ENCODE measurements around the gene MOB1A.

Gene MOB1A

DNA sequence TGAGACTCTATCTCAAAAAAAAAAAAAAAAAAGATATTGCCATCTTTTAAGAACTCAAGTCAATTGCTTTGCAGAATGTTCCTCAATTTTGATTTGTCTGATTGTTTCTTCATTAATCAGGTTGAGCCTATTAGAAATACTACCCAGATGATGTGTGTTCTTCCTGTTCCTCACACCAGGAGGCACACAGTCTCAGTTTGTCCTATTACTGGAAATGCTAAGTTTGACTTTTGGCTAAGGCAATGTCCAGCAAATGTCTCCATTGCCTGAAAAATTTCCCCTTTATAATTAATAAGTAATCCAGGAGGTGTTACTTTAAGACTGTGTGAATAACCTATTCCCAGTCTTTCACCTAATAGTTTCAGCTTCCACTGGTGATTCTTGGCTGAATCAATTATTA lies 59.3 kb downstream of the MOB1A start:
- peak; percentile 32 for DNase-seq (ENCODE audit: low read depth)
- TF ChIP-seq CTCF (IDR thresholded peaks at IDR 0.05; ENCODE audit: insufficient read depth, low read depth, low read length, missing control alignments), result peak; percentile 21
- H3K4me3 ChIP-seq (ENCODE audit: low read depth, low read length), result peak overlapping the region; percentile 93

- no peak for DNase-seq (ENCODE audit: low read depth)
- H3K4me3 ChIP-seq (ENCODE audit: low read depth, low read length), result no peak overlapping the region
- no peak for TF ChIP-seq CTCF (IDR thresholded peaks at IDR 0.05; ENCODE audit: insufficient read depth, low read depth, low read length, missing control alignments)
Measured at GRCh38 chr2:74111380-74111779, 67.3 kb downstream of the MOB1A start.

DNA sequence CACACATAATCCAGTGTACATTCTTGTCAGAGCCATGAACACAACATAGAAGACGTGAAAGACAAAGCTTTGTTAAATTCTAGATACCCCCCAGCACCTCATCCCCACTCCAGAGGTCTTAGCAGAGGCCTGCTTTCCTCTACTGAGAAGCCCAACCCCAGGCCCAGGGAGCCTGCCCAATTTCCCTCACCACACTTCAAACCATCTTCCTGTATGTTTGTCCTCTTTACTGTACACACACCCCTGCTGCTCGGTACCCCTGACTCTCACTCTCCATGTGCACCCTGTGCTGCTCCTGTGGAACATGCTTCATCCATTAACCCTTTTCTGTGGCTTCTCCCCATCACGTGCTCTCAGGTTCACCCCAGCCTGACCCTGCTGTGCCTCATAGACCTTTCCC lies 68.1 kb downstream of the MOB1A start:
- H3K4me3 ChIP-seq (ENCODE audit: low read depth, low read length), result no peak overlapping the region
- no peak for TF ChIP-seq CTCF (IDR thresholded peaks at IDR 0.05; ENCODE audit: insufficient read depth, low read depth, low read length, missing control alignments)
- DNase-seq (ENCODE audit: low read depth), result no peak

GRCh38 chr2:74109551-74109950 lies 69.1 kb downstream of the MOB1A start:
- no peak for DNase-seq (ENCODE audit: low read depth)
- no peak overlapping the region for H3K4me3 ChIP-seq (ENCODE audit: low read depth, low read length)
- no peak for TF ChIP-seq CTCF (IDR thresholded peaks at IDR 0.05; ENCODE audit: insufficient read depth, low read depth, low read length, missing control alignments)

GRCh38 chr2:74107071-74107470 lies 71.6 kb downstream of the MOB1A start:
- no peak for TF ChIP-seq CTCF (IDR thresholded peaks at IDR 0.05; ENCODE audit: insufficient read depth, low read depth, low read length, missing control alignments)
- H3K4me3 ChIP-seq (ENCODE audit: low read depth, low read length), result no peak overlapping the region
- DNase-seq (ENCODE audit: low read depth), result no peak

GRCh38 chr2:74105413-74105812 lies 73.3 kb downstream of the MOB1A start:
- no peak for DNase-seq (ENCODE audit: low read depth)
- no peak overlapping the region for H3K4me3 ChIP-seq (ENCODE audit: low read depth, low read length)
- no peak for TF ChIP-seq CTCF (IDR thresholded peaks at IDR 0.05; ENCODE audit: insufficient read depth, low read depth, low read length, missing control alignments)

DNA sequence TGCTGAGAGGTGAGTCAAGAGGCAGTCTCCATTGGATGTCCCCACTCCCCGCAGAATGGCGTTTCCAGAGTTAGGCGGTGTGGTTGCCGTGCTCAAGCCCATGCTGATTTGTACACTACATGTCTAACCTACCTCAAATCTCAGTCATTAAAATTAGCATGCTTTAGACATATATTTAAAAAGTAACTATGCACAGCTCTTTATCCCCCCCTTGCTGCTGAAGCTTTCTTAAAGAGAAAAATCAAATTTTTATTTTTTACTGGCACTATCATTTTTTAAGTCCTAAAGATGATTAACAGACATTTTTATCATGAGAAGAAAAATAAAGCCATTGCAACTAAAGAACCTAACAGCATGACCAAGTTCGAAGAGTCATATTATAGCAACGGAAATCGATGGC lies 73.8 kb downstream of the MOB1A start:
- DNase-seq (ENCODE audit: low read depth), result no peak
- peak; percentile 5 for TF ChIP-seq CTCF (IDR thresholded peaks at IDR 0.05; ENCODE audit: insufficient read depth, low read depth, low read length, missing control alignments)
- H3K4me3 ChIP-seq (ENCODE audit: low read depth, low read length), result no peak overlapping the region
